HepG2 (cell line): ENCODE measurements around the gene POLQ. TPM values are rescaled to one million over a fixed set of nuclear protein-coding genes. Genes with fewer than 3 reads are reported as not detected.

ENCODE experiments used
- ATAC-seq: fragments of 200-7000 bp; cut with Tn5 transposase; 3 replicates; pipeline ENCODE4 v1.9.1; 2020; ENCODE audit warnings: mild to moderate bottlenecking, moderate library complexity
- BruUV-seq: library from RNA; stranded (reverse); fragments of 400-500 nt; replicated peaks from 2 replicates; lab custom pipeline; 2021; lab: Mats Ljungman, UMichigan
- CTCF ChIA-PET: fragments of 300-600 bp; formaldehyde crosslinking; extraction: SDS; loops from one replicate; lab custom pipeline; 2021; ENCODE audit warnings: low total read pairs, inconsistent platforms, low intra/inter-chr PET ratio; lab: Yijun Ruan, JAX
- POLR2A ChIA-PET: fragments of 350-600 bp; sonication (Branson Sonifier 250); formaldehyde crosslinking; loops from one replicate; lab custom pipeline; 2020; ENCODE audit warnings: antibody characterized with exemption, inconsistent platforms; lab: Yijun Ruan, JAX
- DNase-seq: peaks from one replicate; pipeline ENCODE4 v3.0.0-alpha.2; 2015; ENCODE audit warnings: low spot score
- FAIRE-seq: peaks from 3 replicates; lab custom pipeline; 2011; peaks lifted over from hg19 to GRCh38; lab: Jason Lieb, UNC
- H2AFZ ChIP-seq: one replicate; pipeline ENCODE4 v1.6.1; 2011; ENCODE audit warnings: low read length, inconsistent platforms
- H3K27ac ChIP-seq: fragments of 300-600 bp; 3 replicates; pipeline ENCODE4 v1.8.0; 2011; ENCODE audit warnings: mixed run types, mild to moderate bottlenecking, mixed read lengths, low read length, inconsistent platforms; ENCODE audit not compliant: insufficient read depth; ENCODE audit errors: extremely low read length
- H3K27me3 ChIP-seq, 2 experiments: fragments of 200-600 bp in 1 of 2; 2 replicates in 1 of 2; 3 replicates in 1 of 2; pipeline versions ENCODE4 v1.6.0 to v1.8.0; 2011; ENCODE audit warnings: low read length in 2 of 2, mild to moderate bottlenecking in 2 of 2, moderate library complexity in 2 of 2, inconsistent platforms in 1 of 2; ENCODE audit not compliant: insufficient read depth in 2 of 2, control insufficient read depth in 1 of 2
- H3K36me3 ChIP-seq, 2 experiments: fragments of 200-600 bp in 1 of 2; replicated peaks in 1 of 2; 2 replicates in 1 of 2; 3 replicates in 1 of 2; pipeline versions ENCODE4 v1.5.1 to v1.8.0; 2011; ENCODE audit warnings: low read length in 2 of 2, inconsistent platforms in 1 of 2; ENCODE audit not compliant: insufficient read depth in 2 of 2, control insufficient read depth in 1 of 2
- H3K4me1 ChIP-seq: 2 replicates; pipeline ENCODE4 v1.5.1; 2012; ENCODE audit warnings: low read length, inconsistent platforms; ENCODE audit not compliant: insufficient read depth
- H3K4me2 ChIP-seq: 2 replicates; pipeline ENCODE4 v1.6.0; 2011; ENCODE audit warnings: low read depth, low read length, inconsistent platforms
- H3K4me3 ChIP-seq, 3 experiments: fragments of 200-600 bp in 1 of 3; sonication (generic), shearing (Covaris generic) in 1 of 3; replicated peaks in 1 of 3; 2 replicates each; pipeline ENCODE4 v1.5.1; 2011 to 2016; ENCODE audit warnings: low read length in 3 of 3, inconsistent platforms in 2 of 3, low read depth in 2 of 3, mild to moderate bottlenecking in 2 of 3, control low read depth in 1 of 3, mixed read lengths in 1 of 3; ENCODE audit not compliant: insufficient read depth in 1 of 3
- H3K79me2 ChIP-seq: one replicate; pipeline ENCODE4 v1.6.1; 2011; ENCODE audit warnings: low read length, inconsistent platforms; ENCODE audit not compliant: insufficient read depth
- H3K9ac ChIP-seq: 2 replicates; pipeline ENCODE4 v1.6.0; 2011; ENCODE audit warnings: mild to moderate bottlenecking, low read depth, low read length, inconsistent platforms; ENCODE audit not compliant: insufficient read depth
- H3K9me3 ChIP-seq: 2 replicates; pipeline ENCODE4 v1.5.1; 2012; ENCODE audit warnings: mild to moderate bottlenecking, low read length
- H4K20me1 ChIP-seq: 2 replicates; pipeline ENCODE4 v1.6.0; 2011; ENCODE audit warnings: inconsistent platforms, mild to moderate bottlenecking, low read length, moderate library complexity; ENCODE audit not compliant: insufficient read depth
- CBX1 ChIP-seq: IDR thresholded peaks from one replicate; pipeline ENCODE4 v1.6.1; 2016; ENCODE audit warnings: antibody characterized with exemption, low read depth
- CC2D1A ChIP-seq: sonication (generic); formaldehyde crosslinking; IDR thresholded peaks from 2 replicates; pipeline ENCODE4 v1.8.1; 2023; ENCODE audit warnings: mild to moderate bottlenecking, missing genetic modification reagents
- DR1 ChIP-seq: sonication (generic); formaldehyde crosslinking; IDR thresholded peaks from 2 replicates; pipeline ENCODE4 v1.8.0; 2021; ENCODE audit warnings: mild to moderate bottlenecking, missing genetic modification reagents, inconsistent platforms
- NFATC3 ChIP-seq: sonication (generic); formaldehyde crosslinking; IDR thresholded peaks from 2 replicates; pipeline ENCODE4 v1.5.1; 2020; ENCODE audit warnings: mild to moderate bottlenecking, missing genetic modification reagents
- RBM22 ChIP-seq: fragments of 200-400 bp; formaldehyde crosslinking; optimal IDR thresholded peaks from 2 replicates; pipeline ENCODE3; 2017; ENCODE audit warnings: mild to moderate bottlenecking, low read length, moderate library complexity
- REPIN1 ChIP-seq: sonication (generic); formaldehyde crosslinking; IDR thresholded peaks from 2 replicates; pipeline ENCODE4 v1.8.0; 2022; ENCODE audit warnings: missing genetic modification reagents, low read depth, mild to moderate bottlenecking, borderline replicate concordance
- RXRB ChIP-seq: IDR thresholded peaks from 2 replicates; pipeline ENCODE4 v1.6.1; 2016; ENCODE audit warnings: borderline replicate concordance, missing genetic modification reagents, missing compliant biosample characterization
- ZBTB21 ChIP-seq: sonication (generic); formaldehyde crosslinking; IDR thresholded peaks from 2 replicates; pipeline ENCODE4 v1.4.0; 2020; ENCODE audit warnings: missing genetic modification reagents
- ZNF264 ChIP-seq: sonication (generic); formaldehyde crosslinking; IDR thresholded peaks from 2 replicates; pipeline ENCODE4 v1.4.0; 2020; ENCODE audit warnings: missing genetic modification reagents
- ZNF329 ChIP-seq: sonication (generic); formaldehyde crosslinking; IDR thresholded peaks from 2 replicates; pipeline ENCODE4 v1.9.0; 2021; ENCODE audit warnings: low read depth, mild to moderate bottlenecking, missing genetic modification reagents
- ZNF430 ChIP-seq: sonication (generic); formaldehyde crosslinking; IDR thresholded peaks from 2 replicates; pipeline ENCODE4 v1.9.0; 2021; ENCODE audit warnings: mild to moderate bottlenecking, missing genetic modification reagents
- ZNF605 ChIP-seq: sonication (generic); formaldehyde crosslinking; IDR thresholded peaks from 2 replicates; pipeline ENCODE4 v1.8.0; 2022; ENCODE audit warnings: mild to moderate bottlenecking, missing genetic modification reagents
- ZNF83 ChIP-seq: sonication (generic); formaldehyde crosslinking; IDR thresholded peaks from 2 replicates; pipeline ENCODE4 v1.4.0; 2020; ENCODE audit warnings: missing genetic modification reagents, mild to moderate bottlenecking, borderline replicate concordance
- ZSCAN25 ChIP-seq: sonication (generic); formaldehyde crosslinking; IDR thresholded peaks from 2 replicates; pipeline ENCODE4 v1.8.0; 2022; ENCODE audit warnings: mild to moderate bottlenecking, missing genetic modification reagents
- WGBS: methylation state at CpG from one replicate; pipeline ENCODE4 v1.1.6; 2017; ENCODE audit warnings: low lambda C conversion rate; 5-methylcytosine and 5-hydroxymethylcytosine counted together
- in situ Hi-C: cut with HindIII; loops from 2 replicates; pipeline ENCODE4 v1.10.0; 2017; ENCODE audit warnings: low pct_unique_long_range_greater_than_20kb; ENCODE audit not compliant: extremely low pct_ligation_motif_present
- intact Hi-C: fragments of 100-400 bp; cut with micrococcal nuclease; formaldehyde crosslinking; loops from one replicate; pipeline ENCODE4 v1.10.0; 2022; ENCODE audit not compliant: unreplicated experiment
- polyA plus RNA-seq, 8 experiments: library from polyadenylated mRNA; depleted of rRNA in 3 of 8; stranded (reverse) in 7 of 8; unstranded in 1 of 8; fragments of >200 nt; fragmentation: Illumina TruSeq in 4 of 8; extraction: Trizol in 4 of 8; gene quantifications; 2 replicates each; pipeline versions ENCODE4 v1.2.1 to v1.2.3, GENCODE V29; 2011 to 2016; ENCODE audit warnings: low read depth in 4 of 8, missing spikeins in 1 of 8, mixed read lengths in 1 of 8; ENCODE audit not compliant: insufficient read depth in 1 of 8
- total RNA-seq, 5 experiments: library from RNA; depleted of rRNA; stranded (reverse); fragments of >200 nt; fragmentation: Illumina TruSeq; extraction: Trizol; gene quantifications; 2 replicates each; pipeline ENCODE4 v1.2.3, GENCODE V29; 2016; ENCODE audit warnings: low read depth in 1 of 5
- TF ChIP-seq, protein P1 (sequence below): sonication (generic); formaldehyde crosslinking; IDR thresholded peaks from 2 replicates; pipeline ENCODE4 v1.4.0; 2020; ENCODE audit warnings: missing genetic modification reagents
- TF ChIP-seq, protein P2 (sequence below): IDR thresholded peaks from 2 replicates; pipeline ENCODE4 v1.6.1; 2016; ENCODE audit warnings: mild to moderate bottlenecking

The POLQ gene
- total and polyA plus RNA-seq, 2 of the 13 experiments (the other 11 are each of a cell fraction or from before 2014, with no cell fraction given): 2.5 to 18.6 TPM

DNA sequence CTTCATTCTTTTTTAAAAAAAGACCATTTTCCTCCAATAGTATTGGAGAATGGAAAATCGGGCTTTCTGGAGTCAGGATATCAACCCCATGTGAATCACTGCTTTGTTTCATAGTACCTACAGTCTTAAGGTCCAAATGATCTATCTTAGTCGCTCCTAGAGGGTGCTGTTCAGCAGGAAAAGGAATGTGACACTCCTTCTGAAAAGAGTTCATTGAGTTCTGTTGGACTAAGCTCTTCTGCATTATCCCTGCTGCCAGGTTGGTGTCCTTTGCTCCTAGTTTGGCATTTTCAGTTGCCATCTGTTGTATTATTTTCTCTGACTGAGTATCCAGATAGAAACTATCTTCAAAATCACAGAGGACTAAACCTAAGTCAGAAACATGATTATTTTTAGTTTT, 57.2 kb downstream of the POLQ start:
- no peak for DNase-seq
- Histone ChIP-seq H3K79me2 (no peaks in the 10 kb centered on the region), H3K27me3 (no peaks in the 10 kb centered on the region), H3K36me3 (peaks cover 2 to 27% of the 10 kb centered on the region in 2 experiments; a peak in 4 of 5 replicates), H3K9me3 (no peaks in the 10 kb centered on the region), H4K20me1 (no peaks in the 10 kb centered on the region), H3K4me3 (no peak overlapping the region)
- WGBS: 93% methylated on average over 2 of the region's 2 CpGs
- in situ Hi-C loops: no loop called here
- CTCF ChIA-PET: no interaction called here
- BruUV-seq: no TSS peak
- TF ChIP-seq ZNF430 (CRISPR knock-in tag) (no peak), CBX1 (no peak), ZNF83 (CRISPR knock-in tag) (no peak), ZSCAN25 (CRISPR knock-in tag) (no peak)
- TF ChIP-seq, all 625 proteins: peak for 0
- Histone ChIP-seq H3K9ac (no peak overlapping the region), H3K27ac (no peak overlapping the region), H2AFZ (no peak overlapping the region), H3K4me2 (no peak overlapping the region), H3K4me1 (no peaks in the 10 kb centered on the region)
- POLR2A ChIA-PET: no interaction called here
- ATAC-seq (no peak), FAIRE-seq (no peak)
- intact Hi-C loops: no loop called here

DNA sequence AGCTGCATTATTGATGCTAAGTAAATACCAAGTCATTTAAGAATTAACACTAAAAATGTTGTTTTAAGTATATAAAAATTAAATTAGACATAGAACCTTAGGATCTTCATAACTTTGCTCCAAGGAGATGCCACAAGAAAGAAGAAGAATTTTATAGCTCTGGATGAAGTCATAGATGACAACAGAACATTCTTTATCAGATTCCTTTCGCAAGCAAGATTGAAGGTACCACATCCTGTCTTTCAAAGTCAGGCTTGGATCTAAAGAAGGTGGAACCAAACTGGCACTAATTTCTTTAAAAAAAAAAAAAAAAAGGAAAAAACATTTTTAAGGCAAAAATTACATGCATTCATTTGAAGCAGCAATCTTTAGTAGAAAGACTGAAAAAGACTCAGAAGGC, 62.5 kb downstream of the POLQ start:
- ATAC-seq (no peak), DNase-seq (no peak), FAIRE-seq (no peak)
- Histone ChIP-seq H3K9ac (no peak overlapping the region), H3K4me1 (no peaks in the 10 kb centered on the region), H3K4me2 (no peak overlapping the region), H3K27me3 (no peaks in the 10 kb centered on the region), H3K4me3 (no peak overlapping the region), H4K20me1 (no peaks in the 10 kb centered on the region), H3K9me3 (no peaks in the 10 kb centered on the region), H3K79me2 (no peaks in the 10 kb centered on the region), H3K27ac (no peak overlapping the region), H3K36me3 (peaks cover 0 to 5% of the 10 kb centered on the region in 2 experiments; a peak in 1 of 5 replicates), H2AFZ (no peak overlapping the region)
- ChIA-PET POLR2A (no interaction called here), CTCF (no interaction called here)
- no TSS peak for BruUV-seq
- WGBS: 97% methylated on average over 1 of the region's 1 CpG
- intact Hi-C loops (no loop called here), in situ Hi-C loops (no loop called here)
- no peak for TF ChIP-seq REPIN1 (CRISPR knock-in tag)
- TF ChIP-seq, protein P1, sequence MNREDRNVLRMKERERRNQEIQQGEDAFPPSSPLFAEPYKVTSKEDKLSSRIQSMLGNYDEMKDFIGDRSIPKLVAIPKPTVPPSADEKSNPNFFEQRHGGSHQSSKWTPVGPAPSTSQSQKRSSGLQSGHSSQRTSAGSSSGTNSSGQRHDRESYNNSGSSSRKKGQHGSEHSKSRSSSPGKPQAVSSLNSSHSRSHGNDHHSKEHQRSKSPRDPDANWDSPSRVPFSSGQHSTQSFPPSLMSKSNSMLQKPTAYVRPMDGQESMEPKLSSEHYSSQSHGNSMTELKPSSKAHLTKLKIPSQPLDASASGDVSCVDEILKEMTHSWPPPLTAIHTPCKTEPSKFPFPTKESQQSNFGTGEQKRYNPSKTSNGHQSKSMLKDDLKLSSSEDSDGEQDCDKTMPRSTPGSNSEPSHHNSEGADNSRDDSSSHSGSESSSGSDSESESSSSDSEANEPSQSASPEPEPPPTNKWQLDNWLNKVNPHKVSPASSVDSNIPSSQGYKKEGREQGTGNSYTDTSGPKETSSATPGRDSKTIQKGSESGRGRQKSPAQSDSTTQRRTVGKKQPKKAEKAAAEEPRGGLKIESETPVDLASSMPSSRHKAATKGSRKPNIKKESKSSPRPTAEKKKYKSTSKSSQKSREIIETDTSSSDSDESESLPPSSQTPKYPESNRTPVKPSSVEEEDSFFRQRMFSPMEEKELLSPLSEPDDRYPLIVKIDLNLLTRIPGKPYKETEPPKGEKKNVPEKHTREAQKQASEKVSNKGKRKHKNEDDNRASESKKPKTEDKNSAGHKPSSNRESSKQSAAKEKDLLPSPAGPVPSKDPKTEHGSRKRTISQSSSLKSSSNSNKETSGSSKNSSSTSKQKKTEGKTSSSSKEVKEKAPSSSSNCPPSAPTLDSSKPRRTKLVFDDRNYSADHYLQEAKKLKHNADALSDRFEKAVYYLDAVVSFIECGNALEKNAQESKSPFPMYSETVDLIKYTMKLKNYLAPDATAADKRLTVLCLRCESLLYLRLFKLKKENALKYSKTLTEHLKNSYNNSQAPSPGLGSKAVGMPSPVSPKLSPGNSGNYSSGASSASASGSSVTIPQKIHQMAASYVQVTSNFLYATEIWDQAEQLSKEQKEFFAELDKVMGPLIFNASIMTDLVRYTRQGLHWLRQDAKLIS: no peak
- TF ChIP-seq, protein P2, sequence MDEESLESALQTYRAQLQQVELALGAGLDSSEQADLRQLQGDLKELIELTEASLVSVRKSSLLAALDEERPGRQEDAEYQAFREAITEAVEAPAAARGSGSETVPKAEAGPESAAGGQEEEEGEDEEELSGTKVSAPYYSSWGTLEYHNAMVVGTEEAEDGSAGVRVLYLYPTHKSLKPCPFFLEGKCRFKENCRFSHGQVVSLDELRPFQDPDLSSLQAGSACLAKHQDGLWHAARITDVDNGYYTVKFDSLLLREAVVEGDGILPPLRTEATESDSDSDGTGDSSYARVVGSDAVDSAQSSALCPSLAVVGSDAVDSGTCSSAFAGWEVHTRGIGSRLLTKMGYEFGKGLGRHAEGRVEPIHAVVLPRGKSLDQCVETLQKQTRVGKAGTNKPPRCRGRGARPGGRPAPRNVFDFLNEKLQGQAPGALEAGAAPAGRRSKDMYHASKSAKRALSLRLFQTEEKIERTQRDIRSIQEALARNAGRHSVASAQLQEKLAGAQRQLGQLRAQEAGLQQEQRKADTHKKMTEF (CRISPR knock-in tag): no peak
- no peak for TF ChIP-seq DR1 (CRISPR knock-in tag)
- TF ChIP-seq ZNF605: no peak
- no peak for TF ChIP-seq RBM22
- no peak for TF ChIP-seq ZNF329 (CRISPR knock-in tag)
- TF ChIP-seq ZBTB21 (CRISPR knock-in tag): no peak
- no peak for TF ChIP-seq ZNF264 (CRISPR knock-in tag)
- no peak for TF ChIP-seq NFATC3 (CRISPR knock-in tag)
- no peak for TF ChIP-seq CC2D1A (CRISPR knock-in tag)
- no peak for TF ChIP-seq RXRB (CRISPR knock-in tag)
